SH-SY5Y (cell line): ENCODE results near the gene NPHS1.

Experiments used
- GATA2 ChIP-seq: IDR thresholded peaks from 2 replicates; pipeline ENCODE4 v1.6.1; 2011; ENCODE audit warnings: mild to moderate bottlenecking, low read depth, low read length
- GATA3 ChIP-seq: IDR thresholded peaks from 2 replicates; pipeline ENCODE4 v1.6.1; 2011; ENCODE audit warnings: low read depth, mild to moderate bottlenecking, low read length, moderate library complexity

- TF ChIP-seq GATA2 (no peak), GATA3 (no peak)
Observed at GRCh38 chr19:35896643-35897040, 44.3 kb upstream of the NPHS1 start.
